Hepatocyte (in vitro differentiated cells): Measurements from ENCODE around the gene RPL7A.

Experiments
- CTCF ChIP-seq: fragments of 200-600 bp; sonication (generic); IDR thresholded peaks from 2 replicates; pipeline ENCODE4 v1.5.1; 2016; ENCODE audit warnings: antibody characterized with exemption, mild to moderate bottlenecking; ENCODE audit not compliant: poor library complexity
- EZH2 ChIP-seq: fragments of 200-600 bp; sonication (generic); IDR thresholded peaks from 2 replicates; pipeline ENCODE4 v1.6.1; 2016; ENCODE audit warnings: antibody characterized with exemption, mild to moderate bottlenecking, borderline replicate concordance
- EZH2phosphoT487 ChIP-seq: fragments of 200-600 bp; sonication (generic); IDR thresholded peaks from one replicate; pipeline ENCODE4 v1.6.1; 2018; ENCODE audit warnings: antibody characterized with exemption, mild to moderate bottlenecking, low read depth, moderate library complexity; ENCODE audit not compliant: unreplicated experiment, severe bottlenecking

DNA sequence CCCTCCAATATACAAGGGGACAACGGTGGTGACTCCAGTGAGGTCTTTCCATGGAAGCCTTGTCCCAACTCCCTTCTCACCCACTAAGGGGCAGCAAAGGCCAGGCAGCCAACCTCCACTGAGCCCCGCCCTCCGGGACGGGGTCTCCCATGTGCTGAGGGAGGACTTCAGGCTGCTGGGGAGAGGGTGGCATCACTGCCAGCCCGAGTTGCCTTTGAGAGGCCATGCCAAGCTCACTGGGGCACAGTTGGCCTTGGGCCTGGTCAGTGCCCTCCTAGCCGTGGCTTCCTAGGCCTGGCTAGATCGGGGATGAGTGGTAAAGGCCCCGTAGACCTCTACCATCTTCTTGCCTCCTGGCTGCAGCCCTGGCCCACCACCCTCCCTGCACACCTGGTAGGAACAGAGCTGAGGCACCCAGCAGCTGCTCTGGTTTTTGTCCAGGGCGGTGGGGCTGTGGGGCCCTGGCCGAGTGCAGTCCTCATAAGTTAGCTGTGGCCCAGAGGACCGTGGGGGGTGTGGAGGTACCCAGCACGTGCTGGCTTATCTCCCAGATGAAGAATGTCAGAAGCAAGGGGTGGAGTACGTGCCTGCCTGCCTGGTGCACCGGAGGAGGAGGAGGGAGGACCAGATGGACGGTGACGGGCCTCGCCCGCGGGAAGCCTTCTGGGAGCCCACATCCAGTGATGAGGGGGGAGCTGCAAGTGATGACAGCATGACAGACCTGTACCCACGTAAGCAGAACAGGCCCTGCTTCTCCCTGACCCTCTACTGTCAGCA is 11.6 kb downstream of the RPL7A start:
- TF ChIP-seq CTCF = peak; percentile 39
- no peak for TF ChIP-seq EZH2
- TF ChIP-seq EZH2phosphoT487 = no peak
